CD4-positive, alpha-beta T cell treated with Interleukin-15 for 4 hours (primary cell): ENCODE results near the gene SLC1A5.

Experiments
- DNase-seq: peaks from one replicate; pipeline ENCODE4 v3.0.0-alpha.2; 2020; ENCODE audit warnings: low spot score

The SLC1A5 gene

GRCh38 chr19:46742926-46743480, 45.4 kb downstream of the SLC1A5 start:
- DNase-seq: no peak

GRCh38 chr19:46741447-46741846, 46.9 kb downstream of the SLC1A5 start:
- DNase-seq: no peak

- no peak for DNase-seq
Observed at GRCh38 chr19:46739290-46739771, 49.1 kb downstream of the SLC1A5 start.

GRCh38 chr19:46737761-46738171, 50.6 kb downstream of the SLC1A5 start:
- DNase-seq: no peak

- DNase-seq: no peak
Observed at GRCh38 chr19:46737298-46737654, 51.1 kb downstream of the SLC1A5 start.

GRCh38 chr19:46736531-46737297, 51.7 kb downstream of the SLC1A5 start:
- DNase-seq: no peak

- DNase-seq: no peak
Observed at GRCh38 chr19:46733690-46734292, 54.6 kb downstream of the SLC1A5 start.

GRCh38 chr19:46732966-46733689, 55.3 kb downstream of the SLC1A5 start:
- DNase-seq: no peak

GRCh38 chr19:46732172-46732938, 56.0 kb downstream of the SLC1A5 start:
- DNase-seq: no peak

GRCh38 chr19:46731584-46731983, 56.8 kb downstream of the SLC1A5 start:
- DNase-seq: no peak

GRCh38 chr19:46731007-46731501, 57.3 kb downstream of the SLC1A5 start:
- no peak for DNase-seq

GRCh38 chr19:46730595-46730994, 57.8 kb downstream of the SLC1A5 start:
- no peak for DNase-seq

- no peak for DNase-seq
Observed at GRCh38 chr19:46730187-46730586, 58.2 kb downstream of the SLC1A5 start.

- DNase-seq: no peak
Observed at GRCh38 chr19:46729696-46730095, 58.7 kb downstream of the SLC1A5 start.

GRCh38 chr19:46728693-46729339, 59.6 kb downstream of the SLC1A5 start:
- peak; percentile 80 for DNase-seq

- no peak for DNase-seq
Observed at GRCh38 chr19:46728208-46728607, 60.2 kb downstream of the SLC1A5 start.

GRCh38 chr19:46727757-46728156, 60.6 kb downstream of the SLC1A5 start:
- DNase-seq: no peak

- DNase-seq: no peak
Observed at GRCh38 chr19:46726971-46727501, 61.4 kb downstream of the SLC1A5 start.

GRCh38 chr19:46726551-46726950, 61.8 kb downstream of the SLC1A5 start:
- DNase-seq: no peak

- no peak for DNase-seq
Observed at GRCh38 chr19:46725859-46726393, 62.5 kb downstream of the SLC1A5 start.
